ENCODE results near the gene PIGW. TPM values are rescaled to one million over a fixed set of nuclear protein-coding genes. Genes with fewer than 3 reads are reported as not detected.

The PIGW gene
- polyA plus RNA-seq, 1 experiment = 4.5 TPM

- DNase-seq (ENCODE audit: low read depth, low spot score) = no peak
- Histone ChIP-seq H3K4me3 (ENCODE audit: low read depth, low read length) (no peak overlapping the region), H3K9me3 (ENCODE audit: control insufficient read depth, insufficient read depth, low read length) (no peaks in the 10 kb centered on the region), H3K27ac (ENCODE audit: low read depth, low read length) (no peak overlapping the region), H3K27me3 (ENCODE audit: control insufficient read depth, insufficient read depth, low read length) (no peaks in the 10 kb centered on the region)
- ChIA-PET CTCF (no interaction called here), POLR2A (no interaction called here)
- TF ChIP-seq, protein P1, sequence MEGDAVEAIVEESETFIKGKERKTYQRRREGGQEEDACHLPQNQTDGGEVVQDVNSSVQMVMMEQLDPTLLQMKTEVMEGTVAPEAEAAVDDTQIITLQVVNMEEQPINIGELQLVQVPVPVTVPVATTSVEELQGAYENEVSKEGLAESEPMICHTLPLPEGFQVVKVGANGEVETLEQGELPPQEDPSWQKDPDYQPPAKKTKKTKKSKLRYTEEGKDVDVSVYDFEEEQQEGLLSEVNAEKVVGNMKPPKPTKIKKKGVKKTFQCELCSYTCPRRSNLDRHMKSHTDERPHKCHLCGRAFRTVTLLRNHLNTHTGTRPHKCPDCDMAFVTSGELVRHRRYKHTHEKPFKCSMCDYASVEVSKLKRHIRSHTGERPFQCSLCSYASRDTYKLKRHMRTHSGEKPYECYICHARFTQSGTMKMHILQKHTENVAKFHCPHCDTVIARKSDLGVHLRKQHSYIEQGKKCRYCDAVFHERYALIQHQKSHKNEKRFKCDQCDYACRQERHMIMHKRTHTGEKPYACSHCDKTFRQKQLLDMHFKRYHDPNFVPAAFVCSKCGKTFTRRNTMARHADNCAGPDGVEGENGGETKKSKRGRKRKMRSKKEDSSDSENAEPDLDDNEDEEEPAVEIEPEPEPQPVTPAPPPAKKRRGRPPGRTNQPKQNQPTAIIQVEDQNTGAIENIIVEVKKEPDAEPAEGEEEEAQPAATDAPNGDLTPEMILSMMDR (IDR thresholded peaks at IDR 0.05; ENCODE audit: low read depth, low read length) = no peak
Observed at GRCh38 chr17:36512641-36513040, 22.1 kb upstream of the PIGW start.

GRCh38 chr17:36514856-36515255, 19.9 kb upstream of the PIGW start:
- CTCF ChIA-PET = no interaction called here
- TF ChIP-seq, protein P1 (IDR thresholded peaks at IDR 0.05; ENCODE audit: low read depth, low read length) = no peak
- Histone ChIP-seq H3K4me3 (ENCODE audit: low read depth, low read length) (no peak overlapping the region), H3K27ac (ENCODE audit: low read depth, low read length) (no peak overlapping the region), H3K27me3 (ENCODE audit: control insufficient read depth, insufficient read depth, low read length) (no peaks in the 10 kb centered on the region), H3K9me3 (ENCODE audit: control insufficient read depth, insufficient read depth, low read length) (no peaks in the 10 kb centered on the region)
- POLR2A ChIA-PET = no interaction called here
- DNase-seq (ENCODE audit: low read depth, low spot score) = no peak

- no peak overlapping the region for H3K27ac ChIP-seq (ENCODE audit: low read depth, low read length)
- H3K4me3 ChIP-seq (ENCODE audit: low read depth, low read length) = no peak overlapping the region
- TF ChIP-seq, protein P1 (IDR thresholded peaks at IDR 0.05; ENCODE audit: low read depth, low read length) = no peak
- ChIA-PET POLR2A (no interaction called here), CTCF (no interaction called here)
- no peak for DNase-seq (ENCODE audit: low read depth, low spot score)
- no peaks in the 10 kb centered on the region for H3K27me3 ChIP-seq (ENCODE audit: control insufficient read depth, insufficient read depth, low read length)
- H3K9me3 ChIP-seq (ENCODE audit: control insufficient read depth, insufficient read depth, low read length) = no peaks in the 10 kb centered on the region
Observed at GRCh38 chr17:36515837-36516236, 18.9 kb upstream of the PIGW start.

DNA sequence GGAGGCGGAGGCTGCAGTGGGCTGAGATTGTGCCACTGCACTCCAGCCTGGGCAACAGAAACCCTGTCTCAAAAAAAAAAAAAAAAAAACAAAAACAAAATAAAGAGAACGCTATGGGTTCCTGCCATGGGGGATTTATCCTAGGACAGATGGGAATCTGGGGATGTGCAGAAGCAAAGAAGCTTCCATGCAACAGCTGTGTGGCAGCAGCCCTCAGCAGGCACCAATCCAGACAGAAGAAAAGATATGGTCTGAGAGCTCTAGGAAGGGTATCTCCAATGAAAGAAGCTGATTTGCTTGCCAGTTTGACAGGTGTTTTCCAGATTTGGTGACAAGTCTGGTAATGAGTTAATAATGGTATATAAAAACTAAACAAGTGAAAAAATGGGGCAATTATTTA, 11.7 kb upstream of the PIGW start:
- Histone ChIP-seq H3K27me3 (ENCODE audit: control insufficient read depth, insufficient read depth, low read length) (no peaks in the 10 kb centered on the region), H3K27ac (ENCODE audit: low read depth, low read length) (no peak overlapping the region), H3K9me3 (ENCODE audit: control insufficient read depth, insufficient read depth, low read length) (no peaks in the 10 kb centered on the region), H3K4me3 (ENCODE audit: low read depth, low read length) (no peak overlapping the region)
- POLR2A ChIA-PET = no interaction called here
- TF ChIP-seq, protein P1 (IDR thresholded peaks at IDR 0.05; ENCODE audit: low read depth, low read length) = no peak
- CTCF ChIA-PET = interaction anchor here (0.6 to 1.5 kb wide), 3 partner anchors 11 to 374 kb away, joined by 3 to 6 read pairs (median 5); partner anchors contain the start of genes MYO19 and PIGW
- no peak for DNase-seq (ENCODE audit: low read depth, low spot score)

- DNase-seq (ENCODE audit: low read depth, low spot score) = no peak
- CTCF ChIA-PET = interaction anchor here (1.1 kb wide), 1 partner anchor 9 kb away, joined by 3 read pairs; no protein-coding TSS in a partner anchor
- POLR2A ChIA-PET = no interaction called here
- Histone ChIP-seq H3K4me3 (ENCODE audit: low read depth, low read length) (no peak overlapping the region), H3K9me3 (ENCODE audit: control insufficient read depth, insufficient read depth, low read length) (no peaks in the 10 kb centered on the region), H3K27me3 (ENCODE audit: control insufficient read depth, insufficient read depth, low read length) (no peaks in the 10 kb centered on the region), H3K27ac (ENCODE audit: low read depth, low read length) (no peak overlapping the region)
- TF ChIP-seq, protein P1 (IDR thresholded peaks at IDR 0.05; ENCODE audit: low read depth, low read length) = no peak
Observed at GRCh38 chr17:36524428-36524876, 10.3 kb upstream of the PIGW start.

Measured in AG04450 (cell line).